CD4-positive, alpha-beta T cell treated with Interleukin-6 at 100 ng/mL for 8 hours (primary cell): Measurements from ENCODE around the gene POMT1.

Experiments used
- DNase-seq: peaks from one replicate; pipeline ENCODE4 v3.0.0-alpha.2; 2020; ENCODE audit warnings: mixed read lengths, low spot score

The POMT1 gene

GRCh38 chr9:131554087-131554842 lies 51.5 kb downstream of the POMT1 start:
- no peak for DNase-seq

GRCh38 chr9:131554843-131555351 lies 52.2 kb downstream of the POMT1 start:
- no peak for DNase-seq

DNA sequence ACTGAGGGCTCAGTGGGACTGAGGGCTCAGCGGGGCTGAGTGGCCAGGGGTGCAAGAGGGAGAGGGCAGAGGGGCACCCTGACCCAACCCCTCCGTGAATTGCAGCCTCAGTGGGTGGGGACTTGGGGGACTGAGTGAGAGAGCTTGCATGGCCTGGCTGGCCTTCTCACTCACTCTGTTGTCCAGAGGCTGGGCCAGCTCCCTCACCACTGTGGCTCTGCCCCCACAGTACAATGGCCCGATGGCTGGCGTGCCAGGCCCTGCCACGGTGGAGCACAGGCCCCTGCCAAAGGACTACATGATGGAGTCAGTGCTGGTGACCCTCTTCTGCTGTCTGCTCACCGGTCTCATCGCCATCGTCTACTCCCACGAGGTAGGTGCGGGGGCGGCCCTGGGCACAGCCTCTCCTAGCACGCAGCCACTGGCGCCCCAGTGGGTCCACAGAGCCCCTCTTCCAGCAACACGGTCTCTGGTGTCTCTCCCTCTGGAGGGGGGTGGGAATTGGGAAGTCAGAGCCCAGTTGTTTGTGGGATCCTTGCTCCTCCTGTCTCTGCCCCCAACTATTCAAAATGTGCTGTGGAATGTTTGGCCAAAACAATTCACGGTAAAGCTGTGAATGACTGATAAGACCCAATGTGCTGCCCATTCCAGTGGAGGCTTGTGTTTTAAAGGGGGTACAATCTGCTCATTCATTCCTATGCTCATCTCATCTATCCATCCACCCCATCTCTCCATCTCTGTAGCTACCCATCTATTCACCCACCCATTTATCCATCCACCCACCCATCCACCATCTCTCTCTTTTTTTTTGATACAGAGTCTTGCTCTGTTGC lies 53.3 kb downstream of the POMT1 start:
- no peak for DNase-seq

GRCh38 chr9:131557855-131558548 lies 55.3 kb downstream of the POMT1 start:
- no peak for DNase-seq

DNA sequence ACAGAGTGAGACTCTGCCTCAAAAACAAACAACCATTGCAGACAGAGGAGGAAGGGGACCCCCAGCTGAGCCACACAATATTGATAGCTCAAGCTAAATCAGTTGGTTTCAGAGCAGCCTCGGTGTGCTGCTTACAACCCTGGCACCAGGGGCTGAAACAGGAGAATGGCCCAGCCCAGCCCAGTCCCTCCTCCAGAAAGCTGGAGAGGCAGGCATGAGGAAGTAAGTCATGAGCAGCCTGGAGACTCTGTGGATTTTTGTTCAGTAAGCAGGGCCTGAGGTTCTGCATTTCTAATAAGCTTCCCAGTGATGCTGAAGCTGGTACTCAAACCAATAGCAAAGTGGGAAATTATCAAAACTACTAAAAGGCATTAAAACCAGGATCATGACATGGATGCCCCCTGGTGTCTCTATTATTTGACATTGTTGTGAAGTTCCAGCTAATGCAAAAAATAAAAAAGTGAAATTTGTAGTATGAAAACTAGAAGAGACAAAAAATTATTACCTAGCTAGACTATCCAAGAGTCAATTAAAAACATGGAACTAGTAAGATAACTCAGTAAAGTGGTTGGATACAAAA lies 56.8 kb downstream of the POMT1 start:
- no peak for DNase-seq

DNA sequence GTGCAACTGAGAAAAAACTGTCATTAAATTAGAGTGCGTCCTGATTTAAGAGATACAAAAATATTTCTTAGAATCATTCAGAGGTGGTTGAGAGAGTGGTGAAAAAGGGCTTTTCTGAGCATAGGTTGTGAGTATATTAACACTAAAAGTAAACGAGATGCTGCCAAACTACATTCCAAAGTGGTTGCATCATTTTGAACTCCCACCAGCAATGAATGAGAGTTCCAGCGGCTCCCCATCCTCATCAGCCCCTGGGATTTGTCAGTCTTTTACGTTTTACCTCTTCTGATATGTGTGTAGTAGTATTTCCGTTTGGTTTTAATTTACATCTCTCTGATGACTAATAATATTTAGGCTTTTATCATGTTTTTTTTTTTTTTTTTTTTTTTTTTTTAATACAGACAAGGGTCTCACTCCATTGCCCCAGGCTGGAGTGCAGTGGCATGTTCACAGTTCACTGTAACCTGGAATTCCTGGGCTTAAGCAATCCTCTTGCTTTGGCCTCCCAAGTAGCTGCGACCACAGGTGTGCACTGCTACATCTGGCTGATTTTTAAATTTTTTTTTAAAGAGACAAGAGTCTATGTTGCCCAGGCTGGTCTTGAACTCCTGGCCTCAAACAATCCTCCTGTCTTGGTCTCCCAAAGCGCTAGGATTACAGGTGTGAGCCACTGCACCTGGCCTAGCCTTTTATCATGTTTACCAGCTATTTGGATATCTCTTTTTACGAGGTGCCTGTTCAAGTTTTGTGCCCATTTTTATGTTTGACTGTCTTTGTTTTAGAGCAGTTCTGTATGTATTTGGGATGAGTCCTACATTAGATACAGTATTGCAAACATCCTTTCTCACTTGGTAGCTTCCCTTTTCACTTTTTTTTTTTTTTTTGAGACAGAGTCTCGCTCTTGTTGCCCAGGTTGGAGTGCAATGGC lies 59.6 kb downstream of the POMT1 start:
- DNase-seq = no peak

DNA sequence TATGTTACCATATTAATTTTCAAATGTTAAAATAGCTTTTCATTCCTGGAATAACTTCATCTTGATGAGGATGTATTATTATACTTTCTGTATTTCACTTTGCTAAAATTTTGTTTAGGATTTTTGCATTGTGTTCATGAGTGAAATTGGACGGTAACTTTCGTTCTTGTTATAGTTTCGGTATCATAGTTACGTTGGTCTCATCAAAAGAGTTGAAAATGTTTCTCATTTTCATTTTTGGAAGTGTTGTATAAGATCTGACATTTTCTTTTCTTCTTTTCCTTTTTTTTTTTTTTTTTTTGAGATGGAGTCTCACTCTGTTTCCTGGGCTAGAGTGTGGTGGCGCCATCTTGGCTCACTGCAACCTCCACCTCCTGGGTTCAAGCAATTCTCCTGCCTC lies 62.7 kb downstream of the POMT1 start:
- no peak for DNase-seq

- no peak for DNase-seq
Observed at GRCh38 chr9:131566158-131566557, 63.4 kb downstream of the POMT1 start.

GRCh38 chr9:131567910-131568309 lies 65.2 kb downstream of the POMT1 start:
- DNase-seq = no peak
